OCI-LY1 (cell line): Measurements from ENCODE around the gene C2orf42.
"Not testable (repeated sequence)": the region's sequence is repeated elsewhere in the genome, so short reads cannot be mapped to it uniquely, and the experiment has no call there.

Experiments used
- H2AFZ ChIP-seq: fragments of 200-600 bp; sonication (generic), shearing (Covaris generic); 2 replicates; pipeline ENCODE4 v1.6.0; 2014; ENCODE audit warnings: antibody characterized with exemption, mild to moderate bottlenecking, low read length
- H3F3A ChIP-seq: fragments of 200-600 bp; sonication (generic), shearing (Covaris generic); 2 replicates; pipeline ENCODE4 v1.6.0; 2014; ENCODE audit warnings: mild to moderate bottlenecking, antibody characterized with exemption, low read length, moderate library complexity; ENCODE audit not compliant: insufficient read depth
- H3K27ac ChIP-seq: fragments of 200-600 bp; sonication (generic); 2 replicates; pipeline ENCODE4 v1.5.1; 2014; ENCODE audit warnings: low read length, mixed run types, mild to moderate bottlenecking, low read depth; ENCODE audit not compliant: poor library complexity, severe bottlenecking
- H3K27me3 ChIP-seq: fragments of 200-600 bp; sonication (generic); 2 replicates; pipeline ENCODE4 v1.6.0; 2014; ENCODE audit warnings: antibody characterized with exemption, mild to moderate bottlenecking, low read length, moderate library complexity; ENCODE audit not compliant: insufficient read depth
- H3K36me3 ChIP-seq: fragments of 200-600 bp; sonication (generic); 2 replicates; pipeline ENCODE4 v1.6.1; 2014; ENCODE audit warnings: mild to moderate bottlenecking, antibody characterized with exemption, low read length, moderate library complexity, mixed read lengths; ENCODE audit not compliant: insufficient read depth
- H3K4me1 ChIP-seq: fragments of 200-600 bp; sonication (generic); 2 replicates; pipeline ENCODE4 v1.5.1; 2014; ENCODE audit warnings: mild to moderate bottlenecking, low read length, moderate library complexity; ENCODE audit not compliant: insufficient read depth, severe bottlenecking
- H3K4me2 ChIP-seq: fragments of 200-600 bp; sonication (generic), shearing (Covaris generic); 2 replicates; pipeline ENCODE4 v1.6.1; 2014; ENCODE audit warnings: low read length
- H3K4me3 ChIP-seq: fragments of 200-600 bp; sonication (generic); 2 replicates; pipeline ENCODE4 v1.5.1; 2014; ENCODE audit warnings: low read length, low read depth, mild to moderate bottlenecking, mixed read lengths; ENCODE audit not compliant: poor library complexity, severe bottlenecking
- H3K79me2 ChIP-seq: fragments of 200-600 bp; shearing (Covaris generic); 2 replicates; pipeline ENCODE4 v1.6.1; 2016; ENCODE audit warnings: mixed run types, low read length, mixed read lengths; ENCODE audit not compliant: insufficient read depth
- H3K9ac ChIP-seq: fragments of 200-600 bp; sonication (generic), shearing (Covaris generic); 2 replicates; pipeline ENCODE4 v1.6.1; 2014; ENCODE audit warnings: mild to moderate bottlenecking, low read length, mixed read lengths
- H3K9me2 ChIP-seq: fragments of 200-600 bp; sonication (generic), shearing (Covaris generic); 2 replicates; pipeline ENCODE4 v1.6.1; 2014; ENCODE audit warnings: low read depth, mild to moderate bottlenecking, low read length, mixed read lengths
- H3K9me3 ChIP-seq: fragments of 200-600 bp; shearing (Covaris generic); 2 replicates; pipeline ENCODE4 v1.6.1; 2014; ENCODE audit warnings: low read length, mixed read lengths
- H4K20me1 ChIP-seq: fragments of 200-600 bp; sonication (generic), shearing (Covaris generic); 2 replicates; pipeline ENCODE4 v1.6.0; 2016; ENCODE audit warnings: mild to moderate bottlenecking, low read length; ENCODE audit not compliant: insufficient read depth
- CTCF ChIP-seq: fragments of 200-600 bp; sonication (generic), shearing (Covaris generic); IDR thresholded peaks from 2 replicates; pipeline ENCODE4 v1.5.1; 2017; ENCODE audit warnings: mild to moderate bottlenecking, antibody characterized with exemption, low read length, moderate library complexity, mixed read lengths
- EZH2 ChIP-seq: fragments of 200-600 bp; sonication (generic), shearing (Covaris generic); IDR thresholded peaks from 2 replicates; pipeline ENCODE4 v1.8.0; 2017; ENCODE audit warnings: borderline replicate concordance, mixed run types, mild to moderate bottlenecking, antibody characterized with exemption, low read length, moderate library complexity, mixed read lengths

The C2orf42 gene

DNA sequence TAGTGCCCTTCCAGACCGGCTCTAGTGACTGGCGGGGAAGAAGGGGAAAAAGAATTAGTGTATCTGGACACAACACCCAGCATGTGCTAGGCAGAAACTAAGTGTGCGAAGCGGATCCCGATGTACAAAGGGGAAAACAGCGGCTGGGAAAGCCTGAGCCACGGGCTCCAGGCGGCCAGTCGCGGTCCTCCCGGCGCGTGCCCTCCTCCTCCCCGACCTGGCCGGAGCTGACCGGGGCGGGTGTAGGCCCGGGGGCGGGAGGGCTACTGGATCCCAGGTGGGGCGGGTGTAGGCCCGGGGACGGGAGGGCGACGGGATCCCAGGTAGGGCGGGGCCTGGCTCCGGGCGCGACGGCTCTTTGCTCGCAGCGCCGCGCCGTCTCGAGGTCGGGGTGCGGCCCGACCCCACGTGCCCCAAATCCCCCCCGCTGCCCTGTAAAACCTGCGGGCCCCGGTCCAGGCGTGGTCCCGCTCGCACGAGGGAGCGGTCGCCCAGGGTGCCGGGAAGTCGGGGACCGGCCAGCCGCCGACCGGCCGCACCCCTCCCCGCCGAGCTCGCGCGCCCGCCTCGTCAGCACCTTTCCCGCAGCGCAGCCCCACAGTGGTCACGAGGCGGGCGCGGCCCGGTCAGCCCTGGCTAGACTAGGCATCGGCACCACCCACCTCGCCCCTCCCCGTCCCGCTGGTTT lies 48.8 kb downstream of the C2orf42 start:
- Histone ChIP-seq H4K20me1 (no peaks in the 10 kb centered on the region), H3K36me3 (no peaks in the 10 kb centered on the region), H3K9me3 (no peaks in the 10 kb centered on the region), H3K4me1 (peaks cover 42% of the 10 kb centered on the region), H3K9ac (peak overlapping the region; percentile 90), H3F3A (0 out of 2 replicates have a peak, but pooled peaks cover 8% of the 10 kb centered on the region), H2AFZ (no peak overlapping the region), H3K27me3 (no peaks in the 10 kb centered on the region), H3K27ac (peak overlapping the region; percentile 94), H3K79me2 (no peaks in the 10 kb centered on the region), H3K4me2 (peak overlapping the region; percentile 85), H3K4me3 (peak overlapping the region; percentile 64), H3K9me2 (no peaks in the 10 kb centered on the region)
- TF ChIP-seq CTCF (no peak), EZH2 (no peak)

DNA sequence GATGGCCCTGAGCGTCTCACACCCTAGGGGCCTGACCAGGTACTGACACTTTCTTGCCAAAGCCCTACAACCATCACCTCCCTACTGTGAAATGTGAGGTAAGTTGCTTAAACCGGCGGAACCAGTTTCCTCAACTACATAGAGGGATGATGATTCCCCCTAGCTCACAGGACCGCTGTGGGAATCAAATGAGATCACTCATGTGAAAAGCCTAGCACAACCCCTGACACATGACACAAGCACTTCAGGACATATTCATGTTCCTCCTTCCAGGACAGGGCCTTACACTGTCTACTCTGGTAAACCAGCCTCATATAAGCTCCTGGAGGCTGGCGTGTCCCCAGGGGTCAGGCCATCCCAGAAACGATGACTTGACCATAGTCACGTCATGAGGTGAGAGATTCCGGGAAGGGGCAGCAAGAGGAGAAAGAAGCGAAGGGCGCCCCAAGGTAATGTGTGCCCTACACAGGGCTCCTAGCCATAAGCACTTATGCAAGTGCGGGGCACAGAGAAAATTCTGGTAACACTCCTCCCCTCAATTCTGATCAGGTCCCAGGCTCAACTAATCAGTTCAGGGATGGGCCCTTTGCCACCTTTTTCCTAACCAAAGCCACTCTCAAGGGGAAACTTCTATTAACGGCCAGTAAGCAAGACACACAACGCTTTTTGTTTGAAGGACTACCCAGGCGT lies 49.5 kb downstream of the C2orf42 start:
- Histone ChIP-seq H3K36me3 (no peaks in the 10 kb centered on the region), H4K20me1 (no peaks in the 10 kb centered on the region), H2AFZ (no peak overlapping the region), H3K4me2 (peak overlapping the region; percentile 85), H3K4me3 (peak overlapping the region; percentile 64), H3K4me1 (peaks cover 46% of the 10 kb centered on the region), H3K9me2 (no peaks in the 10 kb centered on the region), H3K79me2 (no peaks in the 10 kb centered on the region), H3K27me3 (no peaks in the 10 kb centered on the region), H3K9ac (peak overlapping the region; percentile 90), H3F3A (0 out of 2 replicates have a peak, but pooled peaks cover 8% of the 10 kb centered on the region), H3K9me3 (no peaks in the 10 kb centered on the region), H3K27ac (peak overlapping the region; percentile 94)
- TF ChIP-seq EZH2, result no peak
- TF ChIP-seq CTCF, result peak; percentile 67; the same call in 1 of the 2 replicates

DNA sequence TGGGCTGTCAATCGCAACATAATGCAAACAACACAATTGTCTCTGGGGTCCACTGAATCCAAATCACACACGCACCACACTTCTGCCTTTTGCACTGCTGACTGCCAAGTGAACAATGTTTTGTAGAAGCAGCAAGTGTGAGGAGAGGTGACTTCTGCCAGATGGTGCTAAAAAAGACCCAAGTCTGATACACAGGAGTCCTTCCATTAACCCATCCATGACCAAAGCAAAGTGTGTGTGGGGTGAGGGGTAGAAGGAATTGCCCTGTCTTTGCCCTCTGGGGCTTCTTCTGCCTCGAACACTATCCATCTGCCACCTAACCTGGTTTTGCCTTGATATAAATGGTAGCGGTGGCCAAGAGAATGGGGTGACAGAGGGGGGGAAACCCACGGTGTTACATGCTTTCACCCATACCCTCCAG lies 50.0 kb downstream of the C2orf42 start:
- 0 out of 2 replicates have a peak, but pooled peaks cover 8% of the 10 kb centered on the region for H3F3A ChIP-seq
- H3K4me1 ChIP-seq, result peaks cover 51% of the 10 kb centered on the region
- TF ChIP-seq EZH2 (no peak), CTCF (no peak; the same call in 1 of the 2 replicates)
- no peaks in the 10 kb centered on the region for H3K9me3 ChIP-seq
- H2AFZ ChIP-seq, result no peak overlapping the region
- H4K20me1 ChIP-seq, result no peaks in the 10 kb centered on the region
- H3K9me2 ChIP-seq, result no peaks in the 10 kb centered on the region
- peak overlapping the region; percentile 90 for H3K9ac ChIP-seq
- H3K36me3 ChIP-seq, result no peaks in the 10 kb centered on the region
- no peaks in the 10 kb centered on the region for H3K79me2 ChIP-seq
- H3K4me3 ChIP-seq, result peak overlapping the region; percentile 64
- peak overlapping the region; percentile 94 for H3K27ac ChIP-seq
- no peaks in the 10 kb centered on the region for H3K27me3 ChIP-seq
- peak overlapping the region; percentile 85 for H3K4me2 ChIP-seq

GRCh38 chr2:70134323-70134983 lies 56.4 kb downstream of the C2orf42 start:
- not testable (repeated sequence) for H2AFZ ChIP-seq, H4K20me1 ChIP-seq, H3K4me3 ChIP-seq, H3K9me3 ChIP-seq, H3K27me3 ChIP-seq, H3K9me2 ChIP-seq, H3K36me3 ChIP-seq, H3K79me2 ChIP-seq, H3F3A ChIP-seq
- H3K9ac ChIP-seq, result peak overlapping the region; percentile 87; the same call in 1 of the 2 replicates
- H3K27ac ChIP-seq, result peak overlapping the region; percentile 98
- H3K4me1 ChIP-seq, result peaks cover 70% of the 10 kb centered on the region
- peak overlapping the region; percentile 82; the same call in 1 of the 2 replicates for H3K4me2 ChIP-seq
